ENCODE results near the gene MICU1. TPM values are rescaled to one million over a fixed set of nuclear protein-coding genes. Genes with fewer than 3 reads are reported as not detected.
"Not testable (repeated sequence)": the region's sequence is repeated elsewhere in the genome, so short reads cannot be mapped to it uniquely, and the experiment has no call there.

The MICU1 gene
- total RNA-seq, 2 donors from 2014 or later = 30.9 to 36.0 TPM

GRCh38 chr10:72331575-72332422 lies 294.1 kb downstream of the MICU1 start:
- H3K27ac ChIP-seq = peak overlapping the region; percentile 87 to 94
- H3K27me3 ChIP-seq = no peaks in the 10 kb centered on the region
- peak; percentile 12 to 48 for TF ChIP-seq CTCF (IDR thresholded peaks at IDR 0.05)
- no peaks in the 10 kb centered on the region for H3K36me3 ChIP-seq
- peak; percentile 82 for DNase-seq (ENCODE audit: low spot score)
- H3K4me3 ChIP-seq = peak overlapping the region in 1 of 2 donors; percentile 10
- H3K9me3 ChIP-seq = no peaks in the 10 kb centered on the region
- H3K4me1 ChIP-seq = peaks cover 0 to 90% of the 10 kb centered on the region in 2 donors

- Histone ChIP-seq H3K9me3 (no peaks in the 10 kb centered on the region), H3K27me3 (no peaks in the 10 kb centered on the region), H3K4me1 (peaks cover 0 to 85% of the 10 kb centered on the region in 2 donors), H3K27ac (peak overlapping the region in 1 of 2 donors; percentile 74), H3K36me3 (no peaks in the 10 kb centered on the region), H3K4me3 (no peak overlapping the region)
- no peak for DNase-seq (ENCODE audit: low spot score)
- TF ChIP-seq CTCF (IDR thresholded peaks at IDR 0.05) = no peak
These were observed 295.8 kb downstream of the MICU1 start for GRCh38 chr10:72330069-72330426.

- no peak overlapping the region for H3K4me3 ChIP-seq
- TF ChIP-seq CTCF (IDR thresholded peaks at IDR 0.05) = no peak
- no peaks in the 10 kb centered on the region for H3K36me3 ChIP-seq
- H3K9me3 ChIP-seq = no peaks in the 10 kb centered on the region
- H3K27ac ChIP-seq = peak overlapping the region in 1 of 2 donors; percentile 74
- DNase-seq (ENCODE audit: low spot score) = no peak
- H3K27me3 ChIP-seq = no peaks in the 10 kb centered on the region
- peaks cover 0 to 84% of the 10 kb centered on the region in 2 donors for H3K4me1 ChIP-seq
These were observed 296.4 kb downstream of the MICU1 start for GRCh38 chr10:72329290-72330068.

- no peaks in the 10 kb centered on the region for H3K36me3 ChIP-seq
- H3K27me3 ChIP-seq = no peaks in the 10 kb centered on the region
- peaks cover 0 to 79% of the 10 kb centered on the region in 2 donors for H3K4me1 ChIP-seq
- DNase-seq (ENCODE audit: low spot score) = no peak
- no peaks in the 10 kb centered on the region for H3K9me3 ChIP-seq
- H3K27ac ChIP-seq = peak overlapping the region; percentile 69 to 74
- no peak overlapping the region for H3K4me3 ChIP-seq
- no peak for TF ChIP-seq CTCF (IDR thresholded peaks at IDR 0.05)
These were observed 297.1 kb downstream of the MICU1 start for GRCh38 chr10:72328829-72329204.

GRCh38 chr10:72328045-72328828 lies 297.6 kb downstream of the MICU1 start:
- peaks cover 0 to 79% of the 10 kb centered on the region in 2 donors for H3K4me1 ChIP-seq
- H3K4me3 ChIP-seq = no peak overlapping the region
- peak; percentile 85 for DNase-seq (ENCODE audit: low spot score)
- no peaks in the 10 kb centered on the region for H3K36me3 ChIP-seq
- H3K27me3 ChIP-seq = no peaks in the 10 kb centered on the region
- H3K9me3 ChIP-seq = no peaks in the 10 kb centered on the region
- TF ChIP-seq CTCF (IDR thresholded peaks at IDR 0.05) = peak; percentile 54 to 85
- peak overlapping the region; percentile 69 to 74 for H3K27ac ChIP-seq

- H3K27me3 ChIP-seq; H3K9me3 ChIP-seq; H3K4me3 ChIP-seq; DNase-seq (ENCODE audit: low spot score); H3K36me3 ChIP-seq: not testable (repeated sequence)
- H3K4me1 ChIP-seq = peaks cover 0 to 65% of the 10 kb centered on the region in 2 donors
- H3K27ac ChIP-seq = peak overlapping the region in 1 of 2 donors; percentile 74
These were observed 298.9 kb downstream of the MICU1 start for GRCh38 chr10:72326665-72327603.

- not testable (repeated sequence) for H3K9me3 ChIP-seq, H3K36me3 ChIP-seq, H3K27me3 ChIP-seq
- peak overlapping the region in 1 of 2 donors; percentile 27 for H3K4me3 ChIP-seq
- DNase-seq (ENCODE audit: low spot score) = peak; percentile 78
- H3K27ac ChIP-seq = peak overlapping the region; percentile 79 to 84
- H3K4me1 ChIP-seq = peaks cover 0 to 67% of the 10 kb centered on the region in 2 donors
These were observed 300.4 kb downstream of the MICU1 start for GRCh38 chr10:72325243-72326175.
